ENCODE results near the gene BMP7.

BMP7 gene

GRCh38 chr20:57124800-57125517, 141.5 kb downstream of the BMP7 start:
- DNase-seq (ENCODE audit: low spot score) = no peak

DNA sequence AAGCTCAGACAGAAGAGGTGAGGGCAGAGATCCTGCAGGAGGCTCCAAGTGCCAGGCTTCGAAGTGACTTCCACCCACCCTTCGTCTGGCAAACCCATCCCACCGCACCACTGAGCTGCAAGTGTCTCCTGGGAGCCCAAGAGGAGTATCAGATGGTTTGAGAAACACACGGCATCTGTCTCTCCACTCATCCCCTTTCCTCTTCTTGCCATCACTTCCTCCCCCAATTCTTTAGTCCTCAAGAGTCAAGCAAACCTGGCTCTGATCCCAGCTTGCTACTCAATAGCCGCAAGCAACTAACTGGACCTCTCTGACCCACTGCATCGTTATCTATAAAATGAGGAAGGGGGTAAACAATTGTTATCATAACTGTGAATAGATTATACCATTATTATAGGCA, 142.1 kb downstream of the BMP7 start:
- no peak for DNase-seq (ENCODE audit: low spot score)

GRCh38 chr20:57123504-57123903, 142.9 kb downstream of the BMP7 start:
- DNase-seq (ENCODE audit: low spot score) = no peak

GRCh38 chr20:57122536-57123489, 143.6 kb downstream of the BMP7 start:
- DNase-seq (ENCODE audit: low spot score) = no peak

DNA sequence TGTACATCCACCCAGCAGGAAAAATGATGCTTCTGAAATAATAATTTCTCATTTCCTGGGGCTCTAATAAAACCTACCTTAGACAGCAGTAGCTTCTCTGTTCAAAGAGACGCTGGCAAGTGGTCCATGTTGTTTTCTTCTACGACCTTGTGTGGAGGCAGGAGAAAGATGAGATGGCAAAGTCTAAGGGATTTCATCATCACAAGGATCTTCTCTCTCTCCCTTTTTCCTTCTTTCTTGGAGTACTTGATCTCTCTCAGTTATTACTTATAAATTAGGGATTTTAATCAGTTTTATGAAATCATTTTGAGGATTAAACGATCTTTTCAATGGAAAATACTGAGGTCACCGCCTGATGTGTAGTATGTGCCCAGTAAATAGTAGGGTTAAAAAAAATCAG, 147.5 kb downstream of the BMP7 start:
- DNase-seq (ENCODE audit: low spot score) = no peak
